IPS-18a (cell line): ENCODE results near the gene ARHGAP33.

Experiments
- H3K27ac ChIP-seq: one replicate; pipeline ENCODE4 v1.5.1; 2013; ENCODE audit warnings: low read length
- H3K27me3 ChIP-seq: one replicate; pipeline ENCODE4 v1.6.1; 2013; ENCODE audit warnings: mild to moderate bottlenecking, low read length; ENCODE audit not compliant: control insufficient read depth, insufficient read depth
- H3K36me3 ChIP-seq: one replicate; pipeline ENCODE4 v1.6.1; 2013; ENCODE audit warnings: low read depth, low read length; ENCODE audit not compliant: control insufficient read depth
- H3K4me1 ChIP-seq: one replicate; pipeline ENCODE4 v1.6.1; 2013; ENCODE audit warnings: low read depth, low read length; ENCODE audit not compliant: control insufficient read depth
- H3K4me3 ChIP-seq: one replicate; pipeline ENCODE4 v1.5.1; 2013; ENCODE audit warnings: low read length
- H3K9ac ChIP-seq: one replicate; pipeline ENCODE4 v1.6.1; 2013; ENCODE audit warnings: mild to moderate bottlenecking, low read length, moderate library complexity
- H3K9me3 ChIP-seq: one replicate; pipeline ENCODE4 v1.6.1; 2013; ENCODE audit warnings: low read depth, low read length; ENCODE audit not compliant: control insufficient read depth

Gene ARHGAP33

DNA sequence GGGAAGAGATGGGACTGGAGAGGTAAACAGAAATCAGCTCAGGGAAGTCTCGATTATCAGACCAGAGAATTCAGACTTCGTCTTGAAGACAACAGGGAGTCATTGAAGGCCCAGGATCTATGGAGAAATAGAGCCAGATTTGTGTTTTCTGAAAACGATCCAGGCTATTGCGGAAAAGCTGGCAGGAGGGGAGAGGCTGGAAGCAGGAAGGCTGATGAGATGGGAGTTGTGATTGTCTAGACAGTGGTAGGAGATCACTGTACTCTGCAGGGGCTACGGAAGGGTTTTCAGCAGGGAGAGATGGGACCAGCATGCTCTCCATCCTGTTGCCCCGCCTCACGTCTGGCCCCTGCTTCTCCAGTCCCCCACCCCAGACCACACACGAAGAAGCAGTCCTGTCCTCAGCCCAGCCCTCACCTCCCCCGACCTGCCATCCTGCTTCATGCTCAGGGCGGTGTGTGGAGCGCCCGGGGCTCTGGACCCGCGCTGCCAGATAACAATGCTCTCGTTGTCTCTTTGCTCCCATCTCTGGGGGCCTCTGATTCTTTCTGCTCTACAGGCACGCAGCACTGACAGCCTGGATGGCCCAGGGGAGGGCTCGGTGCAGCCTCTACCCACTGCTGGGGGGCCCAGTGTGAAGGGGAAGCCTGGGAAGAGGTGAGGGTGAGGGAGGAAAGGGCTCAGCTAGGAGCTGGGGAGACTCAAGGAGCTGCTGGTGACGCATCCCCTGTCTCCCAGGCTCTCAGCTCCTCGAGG, 1.9 kb downstream of the ARHGAP33 start:
- no peak overlapping the region for H3K27ac ChIP-seq

DNA sequence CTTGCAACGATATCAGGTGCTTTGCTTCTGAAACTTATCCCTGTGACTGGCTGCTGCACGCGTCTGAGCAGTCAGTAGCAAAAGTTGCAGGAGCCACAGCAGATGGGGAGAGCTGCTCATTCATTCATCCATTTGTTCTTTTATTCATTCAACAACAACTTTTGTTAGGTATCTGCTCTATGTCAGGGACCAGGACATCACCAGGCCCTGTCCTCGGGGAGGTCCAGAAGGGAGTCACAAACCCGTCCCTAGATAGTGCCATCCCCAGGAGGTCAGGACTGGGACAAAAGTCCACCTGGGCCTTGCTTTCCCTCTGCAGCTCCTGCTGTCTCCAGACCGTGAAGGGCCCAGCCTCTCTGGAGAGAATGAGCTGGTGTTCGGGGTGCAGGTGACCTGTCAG, 2.6 kb downstream of the ARHGAP33 start:
- peaks cover 19% of the 10 kb centered on the region for H3K27me3 ChIP-seq
- no peak overlapping the region for H3K27ac ChIP-seq
- H3K9ac ChIP-seq, result no peak overlapping the region
- H3K4me3 ChIP-seq, result no peak overlapping the region
- H3K9me3 ChIP-seq, result no peaks in the 10 kb centered on the region
- H3K4me1 ChIP-seq, result peaks cover 17% of the 10 kb centered on the region
- H3K36me3 ChIP-seq, result no peaks in the 10 kb centered on the region

More for the DNA sequence above, 1.9 kb downstream of the ARHGAP33 start:
- peaks cover 17% of the 10 kb centered on the region for H3K4me1 ChIP-seq
- H3K9ac ChIP-seq, result no peak overlapping the region
- H3K4me3 ChIP-seq, result peak overlapping the region; percentile 67
- H3K27me3 ChIP-seq, result peaks cover 21% of the 10 kb centered on the region
- no peaks in the 10 kb centered on the region for H3K36me3 ChIP-seq
- no peaks in the 10 kb centered on the region for H3K9me3 ChIP-seq

DNA sequence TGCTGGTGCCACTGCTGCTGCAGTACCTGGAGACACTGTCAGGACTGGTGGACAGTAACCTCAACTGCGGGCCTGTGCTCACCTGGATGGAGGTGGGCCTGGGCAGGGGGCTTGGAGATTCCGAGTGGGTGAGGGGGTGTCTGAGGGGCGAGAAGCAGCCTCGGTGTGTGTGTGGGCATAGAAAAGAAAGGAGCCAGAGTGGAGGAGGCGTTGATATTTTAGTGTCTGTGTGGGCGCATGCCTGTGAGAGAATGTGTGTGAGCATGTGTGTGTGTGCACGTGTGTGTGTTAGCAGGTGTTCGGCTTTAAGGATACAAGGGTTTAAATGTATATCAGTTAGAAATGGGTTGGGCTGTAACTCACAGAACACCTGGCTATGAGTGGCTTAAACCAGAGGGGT, 3.7 kb downstream of the ARHGAP33 start:
- no peaks in the 10 kb centered on the region for H3K36me3 ChIP-seq
- H3K9me3 ChIP-seq, result no peaks in the 10 kb centered on the region
- H3K27me3 ChIP-seq, result peaks cover 13% of the 10 kb centered on the region
- H3K4me1 ChIP-seq, result peaks cover 20% of the 10 kb centered on the region
- H3K9ac ChIP-seq, result no peak overlapping the region
- H3K4me3 ChIP-seq, result no peak overlapping the region
- H3K27ac ChIP-seq, result no peak overlapping the region

DNA sequence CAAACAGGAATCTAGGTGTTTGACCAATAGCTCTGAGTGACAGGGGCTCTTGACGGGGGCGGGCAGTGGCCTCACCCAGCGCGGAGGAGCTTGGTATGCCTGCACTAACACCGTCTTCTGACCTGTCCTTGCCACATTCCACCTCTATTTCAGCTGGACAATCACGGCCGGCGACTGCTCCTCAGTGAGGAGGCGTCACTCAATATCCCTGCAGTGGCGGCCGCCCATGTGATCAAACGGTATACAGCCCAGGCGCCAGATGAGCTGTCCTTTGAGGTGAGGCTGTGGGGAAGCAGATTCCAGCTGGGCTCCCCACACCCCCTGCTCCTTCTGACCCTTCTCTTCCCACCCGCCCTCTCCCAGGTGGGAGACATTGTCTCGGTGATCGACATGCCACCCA, 4.7 kb downstream of the ARHGAP33 start:
- Histone ChIP-seq H3K36me3 (no peaks in the 10 kb centered on the region), H3K9me3 (no peaks in the 10 kb centered on the region), H3K27me3 (peaks cover 8% of the 10 kb centered on the region), H3K4me3 (no peak overlapping the region), H3K9ac (no peak overlapping the region), H3K4me1 (peaks cover 17% of the 10 kb centered on the region), H3K27ac (no peak overlapping the region)

DNA sequence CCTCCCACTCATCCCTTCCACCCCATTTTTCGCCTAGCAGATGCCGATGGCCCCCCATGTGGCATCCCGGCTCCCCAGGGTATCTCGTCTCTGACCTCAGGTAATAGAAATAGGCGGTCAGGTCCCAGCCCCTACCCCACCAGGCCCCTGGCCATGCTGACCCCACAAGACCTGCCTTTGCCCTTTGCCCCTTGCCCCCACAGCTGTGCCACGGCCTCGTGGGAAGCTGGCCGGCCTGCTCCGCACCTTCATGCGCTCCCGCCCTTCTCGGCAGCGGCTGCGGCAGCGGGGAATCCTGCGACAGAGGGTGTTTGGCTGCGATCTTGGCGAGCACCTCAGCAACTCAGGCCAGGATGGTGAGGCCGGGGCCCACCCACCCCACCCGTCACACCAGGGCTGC, 5.4 kb downstream of the ARHGAP33 start:
- no peak overlapping the region for H3K27ac ChIP-seq
- no peaks in the 10 kb centered on the region for H3K36me3 ChIP-seq
- H3K4me3 ChIP-seq, result no peak overlapping the region
- H3K4me1 ChIP-seq, result peaks cover 17% of the 10 kb centered on the region
- H3K9me3 ChIP-seq, result no peaks in the 10 kb centered on the region
- peaks cover 8% of the 10 kb centered on the region for H3K27me3 ChIP-seq
- no peak overlapping the region for H3K9ac ChIP-seq

DNA sequence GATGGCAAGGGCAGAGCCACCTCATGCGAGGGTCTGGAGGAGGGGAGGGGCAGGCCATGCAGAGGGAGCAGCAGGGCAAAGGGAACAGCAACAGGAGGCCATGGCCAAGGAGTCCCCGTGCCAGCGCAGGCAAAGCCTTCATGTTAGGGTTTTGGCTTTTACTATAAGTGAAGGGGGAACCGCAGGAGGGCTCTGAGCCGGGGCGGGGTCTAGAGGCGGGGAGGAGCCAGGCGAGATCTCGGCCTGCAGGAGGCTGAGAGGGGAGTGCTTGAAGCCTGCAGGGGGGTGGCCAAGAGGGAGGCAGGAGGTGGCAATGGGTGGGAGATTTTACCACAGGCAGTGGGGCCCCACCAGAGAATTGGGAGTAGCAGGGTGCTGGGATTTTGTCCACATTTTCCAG, 6.3 kb downstream of the ARHGAP33 start:
- Histone ChIP-seq H3K4me1 (peaks cover 11% of the 10 kb centered on the region), H3K9me3 (no peaks in the 10 kb centered on the region), H3K36me3 (no peaks in the 10 kb centered on the region), H3K9ac (no peak overlapping the region), H3K27me3 (peaks cover 4% of the 10 kb centered on the region), H3K4me3 (no peak overlapping the region), H3K27ac (no peak overlapping the region)

DNA sequence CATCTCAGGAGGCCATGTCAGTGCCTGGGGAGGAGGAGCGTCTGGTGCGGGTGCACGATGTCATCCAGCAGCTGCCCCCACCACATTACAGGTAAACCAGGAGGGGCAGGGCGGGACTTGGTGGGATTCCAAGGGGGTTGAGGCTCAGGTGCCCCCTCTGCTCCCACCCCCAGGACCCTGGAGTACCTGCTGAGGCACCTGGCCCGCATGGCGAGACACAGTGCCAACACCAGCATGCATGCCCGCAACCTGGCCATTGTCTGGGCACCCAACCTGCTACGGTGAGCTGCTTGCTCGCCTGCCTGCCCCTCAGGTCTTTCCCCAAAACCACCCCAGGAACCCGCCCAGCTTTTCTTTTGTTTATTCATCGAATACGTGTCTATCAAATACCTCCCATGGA, 7.2 kb downstream of the ARHGAP33 start:
- no peak overlapping the region for H3K9ac ChIP-seq
- no peaks in the 10 kb centered on the region for H3K27me3 ChIP-seq
- no peak overlapping the region for H3K27ac ChIP-seq
- H3K36me3 ChIP-seq, result no peaks in the 10 kb centered on the region
- no peaks in the 10 kb centered on the region for H3K9me3 ChIP-seq
- H3K4me1 ChIP-seq, result peaks cover 4% of the 10 kb centered on the region
- H3K4me3 ChIP-seq, result no peak overlapping the region

DNA sequence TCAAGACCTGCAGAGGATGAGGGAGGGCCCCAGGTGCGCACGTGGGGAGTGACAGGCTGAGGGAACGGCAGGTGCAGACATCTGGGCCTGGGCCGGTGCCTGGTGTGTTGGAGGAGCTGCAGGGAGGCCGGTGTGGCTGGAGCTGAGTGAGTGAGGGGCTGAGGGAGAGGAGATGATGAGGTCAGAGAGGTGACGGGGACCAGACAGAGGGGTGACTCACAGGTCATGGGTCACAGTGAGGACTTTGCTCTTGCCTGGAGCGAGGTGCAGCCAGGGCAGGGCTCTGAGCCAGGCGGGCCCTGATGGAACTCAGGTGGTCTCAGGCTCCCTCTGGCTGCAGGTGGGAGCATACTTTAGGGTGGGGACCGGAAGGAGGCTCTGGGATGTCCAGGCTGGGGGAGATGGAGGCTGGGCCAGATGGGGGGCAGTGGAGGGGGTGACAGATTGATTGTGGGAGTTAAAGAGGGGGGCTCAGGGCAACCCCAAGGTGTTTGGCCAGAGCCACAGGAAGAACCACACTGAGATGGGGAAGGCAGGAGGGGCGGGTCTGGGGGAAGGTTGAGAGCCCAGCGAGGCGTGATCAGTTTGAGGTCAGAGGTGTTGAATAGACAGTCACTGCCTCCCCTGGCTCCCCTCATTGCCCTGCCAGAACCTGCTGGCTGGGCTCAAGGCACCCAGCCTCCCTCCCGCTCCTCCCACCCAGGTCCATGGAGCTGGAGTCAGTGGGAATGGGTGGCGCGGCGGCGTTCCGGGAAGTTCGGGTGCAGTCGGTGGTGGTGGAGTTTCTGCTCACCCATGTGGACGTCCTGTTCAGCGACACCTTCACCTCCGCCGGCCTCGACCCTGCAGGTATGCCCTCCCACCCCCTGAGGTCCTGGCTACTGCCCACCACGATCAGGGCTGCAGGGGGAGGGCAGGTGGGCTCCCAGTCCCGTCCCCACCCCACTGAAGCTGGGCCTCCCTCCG, 8.4 kb downstream of the ARHGAP33 start:
- Histone ChIP-seq H3K27me3 (no peaks in the 10 kb centered on the region), H3K27ac (no peak overlapping the region), H3K9ac (no peak overlapping the region), H3K4me1 (peaks cover 3% of the 10 kb centered on the region), H3K9me3 (no peaks in the 10 kb centered on the region), H3K36me3 (no peaks in the 10 kb centered on the region), H3K4me3 (peak overlapping the region; percentile 33)

DNA sequence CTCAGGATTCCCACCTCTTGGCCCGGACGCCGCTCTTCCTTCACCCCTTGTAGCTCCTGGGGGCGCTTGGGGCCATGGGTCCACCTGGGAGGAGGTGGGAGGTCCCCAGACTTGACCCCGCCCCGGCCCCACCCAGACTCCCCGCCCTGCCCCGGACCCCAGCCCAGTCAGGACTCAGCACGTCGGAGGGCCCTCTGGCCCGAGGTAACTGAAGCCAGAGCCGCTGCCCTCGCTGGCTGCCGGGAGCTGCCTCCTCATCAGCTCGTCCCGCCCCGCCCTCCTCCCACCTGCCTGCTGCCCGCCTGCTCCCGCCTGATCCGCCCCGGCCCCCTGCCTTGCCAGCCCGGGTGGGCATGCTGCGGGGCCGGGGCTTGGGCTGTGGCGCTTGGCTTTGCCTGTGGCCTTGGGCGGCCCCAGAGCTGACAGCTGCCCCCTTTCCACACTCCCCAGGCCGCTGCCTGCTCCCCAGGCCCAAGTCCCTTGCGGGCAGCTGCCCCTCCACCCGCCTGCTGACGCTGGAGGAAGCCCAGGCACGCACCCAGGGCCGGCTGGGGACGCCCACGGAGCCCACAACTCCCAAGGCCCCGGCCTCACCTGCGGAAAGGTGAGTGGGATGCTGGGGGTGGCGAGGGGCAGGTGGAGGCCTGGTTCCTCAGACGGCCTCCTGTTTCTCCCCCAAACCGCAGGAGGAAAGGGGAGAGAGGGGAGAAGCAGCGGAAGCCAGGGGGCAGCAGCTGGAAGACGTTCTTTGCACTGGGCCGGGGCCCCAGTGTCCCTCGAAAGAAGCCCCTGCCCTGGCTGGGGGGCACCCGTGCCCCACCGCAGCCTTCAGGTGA, 9.4 kb downstream of the ARHGAP33 start:
- Histone ChIP-seq H3K27me3 (no peaks in the 10 kb centered on the region), H3K9me3 (no peaks in the 10 kb centered on the region), H3K4me3 (peak overlapping the region; percentile 59), H3K4me1 (peaks cover 3% of the 10 kb centered on the region), H3K27ac (no peak overlapping the region), H3K9ac (peak overlapping the region; percentile 32), H3K36me3 (no peaks in the 10 kb centered on the region)

DNA sequence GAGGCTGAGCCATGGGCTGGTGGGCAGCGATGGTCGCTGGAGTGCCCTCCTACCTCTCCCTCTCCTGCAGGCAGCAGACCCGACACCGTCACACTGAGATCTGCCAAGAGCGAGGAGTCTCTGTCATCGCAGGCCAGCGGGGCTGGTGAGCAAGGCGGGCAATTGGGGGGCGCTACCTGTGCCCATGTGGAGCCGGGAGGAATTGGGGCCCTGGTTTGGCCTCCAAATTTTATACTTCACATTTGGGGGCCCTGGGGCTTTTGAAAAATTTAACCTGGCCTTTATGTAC, 9.9 kb downstream of the ARHGAP33 start:
- no peaks in the 10 kb centered on the region for H3K36me3 ChIP-seq

More for the DNA sequence above, 9.9 kb downstream of the ARHGAP33 start:
- H3K4me3 ChIP-seq, result peak overlapping the region; percentile 59
- no peaks in the 10 kb centered on the region for H3K27me3 ChIP-seq
- H3K27ac ChIP-seq, result no peak overlapping the region
- peak overlapping the region; percentile 32 for H3K9ac ChIP-seq
- no peaks in the 10 kb centered on the region for H3K9me3 ChIP-seq
- H3K4me1 ChIP-seq, result peaks cover 3% of the 10 kb centered on the region
